H1 (cell line): ENCODE results near the gene NR5A1. TPM values are rescaled to one million over a fixed set of nuclear protein-coding genes. Genes with fewer than 3 reads are reported as not detected.

Experiments
- ATF3 ChIP-seq: IDR thresholded peaks from 2 replicates; pipeline ENCODE4 v1.6.1; 2011; ENCODE audit warnings: low read depth, mild to moderate bottlenecking, low read length; ENCODE audit not compliant: insufficient read depth
- CREB1 ChIP-seq: IDR thresholded peaks from 2 replicates; pipeline ENCODE4 v1.6.1; 2012; ENCODE audit warnings: inconsistent platforms
- EP300 ChIP-seq, 2 experiments: IDR thresholded peaks; 1 replicate in 1 of 2; 2 replicates in 1 of 2; pipeline ENCODE4 v1.6.1; 2011 to 2012; ENCODE audit warnings: low read depth in 2 of 2, low read length in 2 of 2, mild to moderate bottlenecking in 2 of 2, borderline replicate concordance in 1 of 2, inconsistent platforms in 1 of 2, moderate library complexity in 1 of 2
- FOSL1 ChIP-seq: IDR thresholded peaks from 2 replicates; pipeline ENCODE4 v1.6.1; 2011; ENCODE audit warnings: mild to moderate bottlenecking, low read depth, low read length, moderate library complexity; ENCODE audit not compliant: insufficient read depth
- KDM1A ChIP-seq: fragments of 200-600, 300-600 bp; sonication (generic); IDR thresholded peaks from 2 replicates; pipeline ENCODE4 v1.7.1; 2016; ENCODE audit warnings: mild to moderate bottlenecking, low read length, borderline replicate concordance
- KDM4A ChIP-seq: IDR thresholded peaks from one replicate; pipeline ENCODE4 v1.7.1; 2012; ENCODE audit warnings: low read depth, mild to moderate bottlenecking, moderate library complexity, low read length, inconsistent platforms; ENCODE audit not compliant: severe bottlenecking
- KDM5A ChIP-seq: fragments of 200-600 bp; IDR thresholded peaks from 2 replicates; pipeline ENCODE4 v1.7.1; 2012; ENCODE audit warnings: mild to moderate bottlenecking, low read length, inconsistent platforms, mixed read lengths
- TAF1 ChIP-seq: IDR thresholded peaks from 2 replicates; pipeline ENCODE4 v1.6.1; 2011; ENCODE audit warnings: mild to moderate bottlenecking, low read depth, low read length
- polyA plus RNA-seq, 7 experiments: library from polyadenylated mRNA; depleted of rRNA in 3 of 7; stranded (reverse) in 5 of 7; unstranded in 2 of 7; fragments of >200 nt in 5 of 7; fragments of 200-250 nt in 2 of 7; gene quantifications; 1 replicate in 5 of 7; 2 replicates in 1 of 7; 4 replicates in 1 of 7; pipeline versions ENCODE4 v1.2.1 to v1.2.3, GENCODE V29; 2011 to 2013; ENCODE audit warnings: missing spikeins in 2 of 7, mixed read lengths in 2 of 7
- total RNA-seq: library from RNA; stranded (reverse); fragmentation: NEBNext Ultra II Directional; extraction: Animal tissue kit (Norgen Biotek cat#: 25700); gene quantifications from 2 replicates; pipeline ENCODE4 v1.2.1, GENCODE V29; 2021

The NR5A1 gene
- total and polyA plus RNA-seq, 2 of the 8 experiments (the other 6 are each of a cell fraction or from before 2014, with no cell fraction given): 0.29 to 0.58 TPM

- TF ChIP-seq ATF3: no peak
- no peak for TF ChIP-seq TAF1
- TF ChIP-seq EP300 (IDR thresholded peaks at IDR 0.05; ENCODE audit: borderline replicate concordance in 1 of 2, low read depth in 2 of 2, low read length in 2 of 2): no peak
- no peak for TF ChIP-seq KDM4A
- no peak for TF ChIP-seq KDM5A
- no peak for TF ChIP-seq FOSL1
- no peak for TF ChIP-seq KDM1A
- no peak for TF ChIP-seq CREB1
Measured at GRCh38 chr9:124491049-124491975, 15.9 kb downstream of the NR5A1 start (continued).
